Stimulated activated CD4-positive, alpha-beta T cell treated with anti-CD3 and anti-CD28 coated beads, TNF-alpha, amount 100 ng/mL, for 4 hours (primary cell): ENCODE measurements around the gene C1GALT1.
A peak's percentile ranks its signal among the peaks of the same experiment; 100 is the strongest.
"Not testable (repeated sequence)": the region's sequence is repeated elsewhere in the genome, so short reads cannot be mapped to it uniquely, and the experiment has no call there.

Experiments
- DNase-seq, 3 experiments: peaks; one replicate each; pipeline ENCODE4 v3.0.0-alpha.2; 2020; ENCODE audit warnings: low read depth in 3 of 3

Gene C1GALT1

GRCh38 chr7:7182156-7183060 is at the start of gene C1GALT1:
C1GALT1 (plus strand) TSS chr7:7182544; CDS start chr7:7234320, 51,776 bp downstream.
- DNase-seq: peak; percentile 94 to 97 (median 96)

DNA sequence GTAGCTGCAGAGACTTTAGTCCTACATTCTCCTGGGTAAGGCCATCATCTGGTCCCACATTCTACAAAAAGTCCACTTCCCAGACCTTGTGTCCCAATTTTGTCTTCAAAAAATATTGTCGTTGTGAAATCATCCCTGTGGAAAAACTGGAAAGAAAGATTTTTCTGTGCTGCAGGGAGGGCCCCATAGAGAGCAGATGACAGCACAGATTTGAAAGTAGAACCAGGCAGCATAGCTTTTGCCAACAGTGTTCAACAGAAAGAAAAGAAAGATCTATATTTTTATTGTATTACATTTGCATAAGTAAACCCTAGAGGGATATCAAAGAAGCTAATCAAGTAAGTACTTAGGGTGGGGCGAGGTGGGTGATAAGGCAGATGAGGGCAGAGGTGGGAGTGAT is 48.3 kb upstream of the C1GALT1 start:
- no peak for DNase-seq

DNA sequence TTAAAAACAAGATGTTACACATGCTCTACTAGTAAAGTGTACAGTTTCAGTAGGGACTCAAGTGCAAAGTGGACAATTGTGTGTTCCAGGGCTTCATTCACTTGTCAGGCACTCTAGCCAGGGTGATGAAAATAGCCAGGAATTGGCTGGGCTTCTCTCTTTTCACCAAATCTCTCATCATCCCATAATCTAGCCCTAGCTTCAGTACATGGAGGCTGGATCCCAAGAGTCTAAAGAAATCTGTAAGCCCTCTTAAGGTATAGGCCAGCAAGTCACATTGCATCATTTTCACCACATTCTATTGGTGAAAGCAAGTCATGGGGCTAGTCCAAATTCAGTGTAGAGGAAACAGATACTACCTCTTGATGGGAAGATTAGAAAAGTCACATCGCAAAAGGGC is 47.3 kb upstream of the C1GALT1 start:
- DNase-seq: no peak

DNA sequence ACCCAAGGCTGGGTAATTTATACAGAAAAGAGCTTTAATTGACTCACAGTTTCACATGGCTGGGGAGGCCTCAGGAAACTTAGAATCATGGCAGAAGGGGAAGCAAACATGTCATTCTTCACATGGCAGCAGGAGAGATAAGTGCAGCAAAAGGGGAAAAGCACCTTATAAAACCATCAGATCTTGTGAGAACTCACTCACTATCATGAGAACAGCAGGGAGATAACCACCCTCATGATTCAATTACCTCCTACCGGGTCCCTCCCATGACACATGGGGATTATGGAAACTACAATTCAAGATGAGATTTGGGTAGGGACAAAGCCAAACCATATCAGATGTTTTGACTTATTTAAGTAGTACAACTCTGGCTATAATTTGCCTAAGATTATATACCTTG is 46.4 kb upstream of the C1GALT1 start:
- not testable (repeated sequence) for DNase-seq

DNA sequence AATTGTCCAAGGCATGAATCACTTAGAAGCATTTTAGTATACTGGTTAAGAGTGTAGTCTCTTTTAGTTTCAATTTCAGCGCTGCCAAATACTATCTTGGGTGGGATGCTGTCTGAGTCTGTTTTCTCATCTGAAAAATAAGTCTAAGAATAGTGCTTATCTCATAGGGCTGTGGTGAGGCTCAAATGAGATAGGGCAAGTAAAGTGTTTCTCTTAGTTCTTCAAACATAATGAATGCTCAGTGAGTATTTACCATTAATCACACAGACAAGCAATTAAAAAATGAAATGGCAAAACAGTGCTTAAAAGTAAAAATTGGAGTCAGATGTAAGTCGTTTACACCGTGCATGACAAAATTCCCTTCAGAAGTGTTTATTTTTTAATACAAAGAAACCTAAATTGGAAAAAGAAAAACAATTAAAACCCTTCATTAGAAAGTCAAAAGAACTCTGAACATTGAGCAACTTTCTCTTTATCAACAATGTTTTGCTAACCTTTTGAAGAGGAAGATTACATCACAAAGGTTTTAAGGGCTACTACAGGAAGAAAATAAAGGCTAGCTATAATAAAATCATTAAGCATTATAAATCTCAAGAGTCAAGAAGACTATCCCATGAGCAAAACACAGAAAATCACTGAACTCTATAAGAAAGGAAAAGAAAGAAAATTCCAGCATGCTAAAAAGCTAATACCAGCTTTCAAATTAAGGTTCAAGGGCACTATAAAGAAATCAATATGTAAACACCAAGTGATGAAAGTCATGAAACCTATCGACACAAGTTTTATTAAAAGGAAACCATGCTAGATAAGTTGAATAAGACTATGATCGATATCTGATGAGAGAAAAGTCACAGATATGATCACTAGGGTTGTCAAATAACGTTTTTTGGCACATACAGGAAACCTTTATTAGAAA is 45.6 kb upstream of the C1GALT1 start:
- no peak for DNase-seq

DNA sequence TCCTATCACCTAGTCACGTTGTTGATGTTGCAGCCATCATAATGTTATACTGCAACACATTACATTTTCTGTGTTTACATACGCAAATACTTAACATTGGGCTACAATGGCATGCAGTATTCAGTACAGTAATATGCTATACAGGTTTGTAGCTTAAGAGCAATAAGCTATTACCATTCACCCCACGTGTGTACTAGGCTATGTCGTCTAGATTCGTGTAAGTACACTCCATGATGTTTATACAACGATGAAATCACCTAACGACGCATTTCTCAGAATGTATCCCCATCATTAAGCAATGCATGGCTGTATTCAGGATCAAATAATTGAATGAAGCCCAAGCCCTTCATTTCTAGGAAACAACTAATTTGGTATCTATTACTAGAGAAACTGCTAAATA is 43.4 kb upstream of the C1GALT1 start:
- DNase-seq: no peak

DNA sequence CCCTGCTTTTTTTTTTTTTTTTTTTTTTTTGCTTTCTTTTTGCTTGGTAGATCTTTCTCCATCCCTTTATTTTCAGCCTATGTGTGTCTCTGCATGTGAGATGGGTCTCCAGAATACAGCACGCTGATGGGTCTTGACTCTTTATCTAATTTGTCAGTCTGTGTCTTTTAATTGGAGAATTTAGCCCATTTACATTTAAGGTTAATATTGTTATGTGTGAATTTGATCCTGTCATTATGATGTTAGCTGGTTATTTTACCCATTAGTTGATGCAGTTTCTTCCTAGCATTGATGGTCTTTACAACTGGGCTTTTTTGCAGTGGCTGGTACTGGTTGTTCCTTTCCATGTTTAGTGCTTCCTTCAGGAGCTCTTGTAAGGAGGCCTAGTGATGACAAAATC is 38.9 kb upstream of the C1GALT1 start:
- not testable (repeated sequence) for DNase-seq

- not testable (repeated sequence) for DNase-seq
These were observed 37.2 kb upstream of the C1GALT1 start for GRCh38 chr7:7145151-7145550.

DNA sequence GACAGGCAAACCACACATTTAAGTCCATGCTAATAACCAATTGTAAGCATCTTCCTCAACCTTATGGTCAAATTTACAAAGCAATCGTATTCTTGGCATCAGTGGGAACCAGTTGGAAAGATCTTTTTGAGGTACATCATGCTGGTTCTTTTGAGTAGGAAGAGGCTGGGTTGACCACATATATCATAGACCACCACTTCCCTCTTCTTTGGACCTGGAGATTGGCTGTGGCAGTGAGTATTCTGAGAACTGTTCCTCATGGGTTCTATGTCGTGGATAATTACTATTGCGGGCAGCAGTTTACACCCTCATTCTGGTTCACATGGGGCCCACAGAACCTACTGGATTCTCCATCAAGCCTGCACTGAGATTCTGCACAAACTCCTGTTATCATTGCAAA is 35.5 kb upstream of the C1GALT1 start:
- DNase-seq: no peak

- DNase-seq: no peak
These were observed 33.4 kb upstream of the C1GALT1 start for GRCh38 chr7:7148798-7149481.

GRCh38 chr7:7151285-7151684 is 31.1 kb upstream of the C1GALT1 start:
- no peak for DNase-seq

- DNase-seq: no peak
These were observed 30.5 kb upstream of the C1GALT1 start for GRCh38 chr7:7151865-7152264.

DNA sequence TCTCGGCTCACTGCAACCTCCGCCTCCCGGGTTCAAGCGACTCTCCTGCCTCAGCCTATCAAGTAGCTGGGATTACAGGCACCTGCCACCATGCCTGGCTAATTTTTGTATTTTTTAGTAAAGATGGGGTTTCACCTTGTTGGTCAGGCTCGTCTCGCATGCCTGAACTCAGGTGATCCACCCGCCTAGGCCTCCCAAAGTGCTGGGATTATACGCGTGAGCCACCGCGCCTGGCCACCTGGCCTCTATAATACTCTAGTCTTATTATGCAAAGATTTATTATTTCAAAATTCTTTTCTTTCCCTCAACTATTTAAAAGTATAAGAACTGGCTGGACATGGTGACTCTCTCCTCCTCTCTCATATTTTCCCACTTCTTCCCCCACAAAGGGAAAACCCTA is 30.0 kb upstream of the C1GALT1 start:
- no peak for DNase-seq

DNA sequence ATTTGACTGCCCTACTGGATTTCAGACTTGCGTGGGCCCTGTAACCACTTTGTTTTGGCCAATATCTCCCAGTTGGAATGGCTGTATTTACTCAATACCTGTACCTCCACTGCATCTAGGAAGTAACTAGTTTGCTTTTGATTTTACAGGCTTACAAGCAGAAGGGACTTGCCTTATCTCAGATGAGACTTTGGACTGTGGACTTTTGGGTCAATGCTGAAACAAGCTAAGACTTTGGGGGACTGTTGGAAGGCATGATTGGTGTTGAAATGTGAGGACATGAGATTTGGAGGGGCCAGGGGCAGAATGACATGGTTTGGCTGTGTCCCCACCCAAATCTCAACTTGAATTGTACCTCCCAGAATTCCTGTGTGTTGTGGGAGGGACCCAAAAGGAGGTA is 28.0 kb upstream of the C1GALT1 start:
- not testable (repeated sequence) for DNase-seq

- DNase-seq: no peak
These were observed 25.7 kb upstream of the C1GALT1 start for GRCh38 chr7:7156663-7157062.

- DNase-seq: peak in 1 of 3 experiments; percentile 26
These were observed 25.0 kb upstream of the C1GALT1 start for GRCh38 chr7:7157177-7157886.

- DNase-seq: no peak
These were observed 24.5 kb upstream of the C1GALT1 start for GRCh38 chr7:7157887-7158271.

GRCh38 chr7:7159063-7159658 is 23.2 kb upstream of the C1GALT1 start:
- no peak for DNase-seq

GRCh38 chr7:7164591-7164990 is 17.8 kb upstream of the C1GALT1 start:
- DNase-seq: no peak

DNA sequence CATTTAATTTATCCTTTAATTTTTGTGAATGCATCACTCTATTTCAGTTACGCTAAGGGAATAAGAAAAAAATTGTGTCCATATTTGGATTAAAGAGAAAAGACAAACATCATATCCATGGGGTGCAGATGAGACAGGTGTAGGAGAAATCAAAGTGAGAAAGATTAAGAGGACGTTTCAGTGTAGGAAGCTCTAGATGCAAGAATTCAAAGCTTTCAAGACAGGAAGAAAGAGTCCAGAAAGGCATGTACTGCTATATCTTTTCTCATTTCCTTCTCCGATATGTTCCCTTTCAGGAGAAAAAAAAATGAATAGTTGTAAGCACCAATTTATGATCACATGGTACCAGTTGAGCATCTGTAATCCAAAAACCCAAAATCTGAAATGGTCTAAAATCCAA is 17.0 kb upstream of the C1GALT1 start:
- no peak for DNase-seq

DNA sequence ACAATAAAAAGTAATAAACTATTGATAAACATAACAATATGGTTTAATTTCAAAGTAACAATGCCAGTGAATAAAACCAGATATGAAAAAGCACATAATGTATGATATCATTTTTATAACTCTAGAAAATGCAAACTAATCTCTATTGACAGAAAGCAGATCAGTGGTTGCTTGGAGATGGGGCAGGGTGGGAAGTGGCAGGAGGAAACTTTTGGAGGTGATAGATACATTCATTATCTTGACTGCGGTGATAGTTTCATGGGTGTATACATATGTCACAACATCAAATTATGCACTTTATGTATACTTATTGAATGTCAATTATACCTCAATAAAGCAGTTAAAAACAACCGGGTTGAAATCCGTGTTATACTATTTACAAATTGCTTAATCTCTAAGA is 16.0 kb upstream of the C1GALT1 start:
- DNase-seq: no peak
